Parietal lobe (tissue), 1 donor: ENCODE results near the gene PNPLA1. TPM values are rescaled to one million over a fixed set of nuclear protein-coding genes. Genes with fewer than 3 reads are reported as not detected.

ENCODE experiments used
- total RNA-seq: library from RNA; depleted of rRNA; stranded (reverse); fragments of >200 nt; gene quantifications from one replicate; pipeline ENCODE4 v1.2.3, GENCODE V29; 2014

Gene PNPLA1
- total RNA-seq: not detected

GRCh38 chr6:36269834-36270705 is at the start of gene PNPLA1:
Gene PNPLA1 (plus strand): TSS chr6:36270060. CDS start chr6:36270460, 400 bp downstream.

GRCh38 chr6:36336779-36337241 is 67.0 kb downstream of the PNPLA1 start, which contains the start of gene BNIP5:
Gene BNIP5 (minus strand): TSS chr6:36336888. CDS start chr6:36330690, 6,198 bp downstream.

Other genes with a start within 250 kb of the PNPLA1 start
- gene SLC26A8, start 245.4 kb upstream of the PNPLA1 start, total RNA-seq: 3.8 TPM
- 102 TPM for gene MAPK14, start 242.3 kb upstream of the PNPLA1 start, total RNA-seq
- 3.4 TPM for gene MAPK13, start 139.5 kb upstream of the PNPLA1 start, total RNA-seq
- gene BRPF3, start 73.3 kb upstream of the PNPLA1 start, total RNA-seq: 48.8 TPM
- gene BNIP5, start 66.8 kb downstream of the PNPLA1 start, total RNA-seq: not detected
- gene ETV7, start 117.6 kb downstream of the PNPLA1 start, total RNA-seq: not detected
- not detected for gene PXT1, start 172.8 kb downstream of the PNPLA1 start, total RNA-seq
- 68.5 TPM for gene KCTD20, start 172.9 kb downstream of the PNPLA1 start, total RNA-seq